Fibroblast of skin of right biceps (primary cell): ENCODE measurements around the gene HIF3A.
A peak's percentile ranks its signal among the peaks of the same experiment; 100 is the strongest.
"Not testable (repeated sequence)": the region's sequence is repeated elsewhere in the genome, so short reads cannot be mapped to it uniquely, and the experiment has no call there.

ENCODE experiments used
- DNase-seq: peaks from one replicate; pipeline ENCODE4 v3.0.0-alpha.2; 2013

HIF3A gene

DNA sequence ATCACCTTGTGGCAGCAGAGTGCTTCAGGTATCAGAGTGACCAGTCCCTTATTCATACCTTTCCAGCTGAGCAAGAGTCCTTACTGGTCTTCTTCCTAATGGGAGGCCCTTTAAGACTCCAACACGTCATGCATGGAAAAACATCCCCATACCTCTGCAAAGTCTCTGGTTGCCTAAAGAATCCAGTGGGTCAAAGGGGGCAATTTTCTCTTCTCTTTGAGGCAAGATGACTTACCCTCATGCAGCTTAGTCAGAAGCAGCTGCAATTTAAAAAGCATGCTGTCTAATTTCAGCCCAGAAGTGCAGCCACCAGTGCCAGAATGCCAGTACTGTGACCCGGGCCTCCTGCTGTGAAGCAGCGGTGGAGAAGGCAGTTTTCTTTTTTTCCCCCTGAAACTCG lies 68.7 kb downstream of the HIF3A start:
- peak; percentile 23 for DNase-seq

- DNase-seq, result no peak
Observed at GRCh38 chr19:46366620-46367292, 69.9 kb downstream of the HIF3A start.

DNA sequence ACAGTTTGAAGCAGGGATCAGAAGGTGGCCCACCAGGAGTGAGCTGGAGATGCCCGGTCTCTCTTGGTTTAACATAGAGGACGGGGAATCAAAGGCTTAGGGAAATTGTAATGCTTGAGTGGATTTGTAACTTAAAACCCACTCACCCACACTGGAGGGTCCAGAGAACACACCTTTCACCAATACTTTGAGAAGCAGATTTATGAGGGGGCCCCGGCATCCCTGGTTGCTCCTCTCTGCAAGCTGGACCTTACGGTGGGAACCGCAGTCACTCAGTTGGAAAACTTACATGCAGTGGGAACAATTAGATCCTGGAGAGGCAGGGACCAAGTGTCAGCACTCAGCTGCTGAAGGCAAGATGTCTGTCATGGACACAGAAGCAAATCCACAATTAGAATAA lies 70.6 kb downstream of the HIF3A start:
- no peak for DNase-seq

DNA sequence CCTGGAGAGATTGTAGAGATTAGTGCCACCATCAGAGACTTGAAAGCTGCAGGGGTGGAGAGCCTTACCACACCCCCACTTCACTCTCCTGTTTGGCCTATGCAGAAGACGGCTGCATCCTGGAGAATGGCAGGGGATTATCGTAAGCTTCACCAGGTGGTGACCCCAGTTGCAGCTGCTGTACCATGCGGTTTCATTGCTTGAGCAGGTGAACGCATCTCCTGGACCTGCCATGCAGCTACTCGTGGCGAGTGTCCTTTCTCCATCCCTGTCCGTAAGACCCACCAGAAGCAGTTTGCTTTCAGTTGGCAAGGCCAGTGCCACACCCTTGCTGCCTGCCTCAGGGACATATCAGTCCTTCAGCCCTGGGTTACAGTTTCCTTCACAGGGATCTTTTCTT lies 71.3 kb downstream of the HIF3A start:
- no peak for DNase-seq

- DNase-seq, result no peak
Observed at GRCh38 chr19:46369817-46370216, 73.0 kb downstream of the HIF3A start.

DNA sequence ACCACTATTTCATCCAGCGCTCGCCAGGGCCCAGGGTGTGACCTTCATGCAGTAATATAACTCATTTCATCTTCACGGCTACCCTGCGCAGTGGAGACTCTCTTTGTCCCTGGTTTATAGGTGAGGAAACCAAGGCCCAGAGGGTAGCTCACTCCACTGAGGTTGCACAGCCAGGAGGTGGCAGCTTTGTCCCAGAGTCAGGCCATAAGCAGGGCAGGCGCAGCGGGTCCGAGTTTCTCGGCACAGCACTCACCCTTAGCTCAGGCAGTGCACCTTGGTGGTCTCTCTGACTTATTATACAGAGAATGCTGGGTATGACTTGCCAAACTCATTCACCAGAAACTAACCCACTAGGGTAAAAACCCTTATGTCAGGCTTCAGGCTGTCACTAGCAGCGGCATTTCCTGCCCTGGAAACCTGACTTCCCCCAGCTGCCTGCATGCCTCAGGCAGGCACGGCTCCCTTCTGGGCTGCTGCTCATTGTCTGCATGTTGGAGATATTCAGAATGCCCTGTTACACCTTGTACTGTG lies 74.6 kb downstream of the HIF3A start:
- peak; percentile 42 for DNase-seq

- peak; percentile 42 for DNase-seq
Observed at GRCh38 chr19:46372901-46373490, 76.2 kb downstream of the HIF3A start.

- peak; percentile 78 for DNase-seq
Observed at GRCh38 chr19:46373491-46374359, 76.9 kb downstream of the HIF3A start.

- no peak for DNase-seq
Observed at GRCh38 chr19:46374536-46375475, 78.0 kb downstream of the HIF3A start.

DNA sequence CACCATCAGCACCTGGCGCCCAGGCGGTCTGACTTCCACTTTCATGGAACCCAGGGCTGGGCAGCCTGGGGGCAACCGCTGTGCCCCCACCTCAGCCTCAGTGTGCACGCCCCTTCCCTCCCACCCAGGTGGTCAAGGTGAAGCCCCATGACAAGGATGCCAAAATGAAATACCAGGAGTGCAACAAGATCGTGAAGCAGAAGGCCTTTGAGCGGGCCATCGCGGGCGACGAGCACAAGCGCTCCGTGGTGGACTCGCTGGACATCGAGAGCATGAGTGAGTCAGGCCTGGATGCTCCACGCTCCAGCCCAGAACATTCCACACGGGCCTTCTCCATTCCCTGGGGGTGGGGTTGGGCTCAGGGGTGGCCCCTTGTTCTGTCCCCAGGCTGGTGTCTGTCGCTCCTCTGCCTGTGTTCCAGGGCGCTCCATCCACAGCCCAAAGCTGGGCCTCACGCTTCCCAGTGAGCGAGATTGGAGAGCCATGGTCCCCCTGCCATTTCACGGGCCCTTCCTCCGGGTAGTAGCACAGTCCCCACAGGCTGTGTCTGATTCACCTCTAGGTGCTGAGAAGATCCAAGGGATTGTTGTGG lies 78.7 kb downstream of the HIF3A start:
- not testable (repeated sequence) for DNase-seq

GRCh38 chr19:46376241-46377153 lies 79.7 kb downstream of the HIF3A start:
- no peak for DNase-seq

DNA sequence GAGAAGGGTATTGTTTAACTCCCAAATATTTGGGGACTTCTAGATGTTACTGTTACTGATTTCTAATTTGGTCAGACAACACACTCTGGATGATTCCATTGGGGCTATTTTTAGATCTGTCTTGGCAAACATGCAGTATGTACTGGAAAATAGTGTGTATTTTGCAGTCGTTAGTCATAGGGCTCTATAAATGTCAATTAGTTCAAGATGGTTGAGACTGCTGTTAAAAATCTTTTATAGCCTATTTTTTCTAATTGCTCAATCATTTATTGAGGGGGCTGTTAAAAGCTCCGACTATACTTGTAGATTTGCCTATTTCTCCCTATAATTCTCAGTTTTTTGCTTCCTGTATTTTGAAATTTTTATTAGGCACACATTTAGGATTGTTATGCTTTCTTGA lies 81.4 kb downstream of the HIF3A start:
- peak; percentile 90 for DNase-seq

DNA sequence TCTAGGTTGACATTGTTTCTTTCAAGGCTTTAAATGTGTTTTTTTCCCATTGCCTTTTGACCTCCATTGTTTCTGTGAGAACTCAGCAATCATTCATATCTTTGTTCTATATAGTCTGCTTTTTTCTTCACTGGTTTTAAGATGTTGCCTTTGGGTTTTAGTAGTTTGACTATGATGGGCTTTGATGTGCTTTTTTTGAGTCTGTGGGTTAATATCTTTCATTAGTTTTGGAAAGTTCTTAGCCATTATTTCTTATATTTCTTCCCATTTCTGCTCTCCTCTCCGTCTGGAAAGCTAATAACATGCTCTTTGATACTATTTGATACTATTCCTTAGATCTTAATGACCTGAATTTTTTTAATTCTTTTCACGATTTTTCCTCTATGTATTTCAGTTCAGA lies 83.8 kb downstream of the HIF3A start:
- DNase-seq, result no peak

GRCh38 chr19:46381346-46381745 lies 84.5 kb downstream of the HIF3A start:
- DNase-seq, result no peak

DNA sequence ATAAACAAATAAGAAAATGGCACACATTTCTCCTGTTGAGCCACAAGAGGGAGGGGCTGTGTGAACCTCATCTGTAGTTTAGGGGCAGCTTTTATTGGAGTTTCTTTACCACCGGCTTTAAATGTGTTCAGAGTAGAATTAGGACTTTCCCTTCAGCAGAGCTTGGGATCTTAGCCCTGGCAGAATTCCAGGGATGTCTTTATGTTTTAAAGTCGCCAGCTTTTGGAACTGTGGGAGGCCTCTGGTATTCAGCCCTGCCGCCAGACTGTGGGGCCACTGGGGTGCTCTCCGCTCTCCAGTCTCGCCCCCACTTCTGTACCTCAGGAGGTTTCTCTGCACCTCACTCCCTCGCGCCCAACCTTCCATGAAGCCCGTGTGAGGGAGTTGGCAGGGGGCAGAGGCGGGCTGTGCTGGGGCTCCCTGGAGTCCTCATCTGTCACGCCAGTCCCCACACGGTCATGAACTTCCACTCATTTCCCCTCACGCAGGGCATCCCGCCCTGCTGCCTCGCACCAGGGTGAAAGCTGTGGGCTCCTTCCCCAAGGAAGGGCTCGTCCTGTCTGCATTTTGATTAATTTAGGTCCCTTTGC lies 85.0 kb downstream of the HIF3A start:
- DNase-seq, result peak; percentile 27

DNA sequence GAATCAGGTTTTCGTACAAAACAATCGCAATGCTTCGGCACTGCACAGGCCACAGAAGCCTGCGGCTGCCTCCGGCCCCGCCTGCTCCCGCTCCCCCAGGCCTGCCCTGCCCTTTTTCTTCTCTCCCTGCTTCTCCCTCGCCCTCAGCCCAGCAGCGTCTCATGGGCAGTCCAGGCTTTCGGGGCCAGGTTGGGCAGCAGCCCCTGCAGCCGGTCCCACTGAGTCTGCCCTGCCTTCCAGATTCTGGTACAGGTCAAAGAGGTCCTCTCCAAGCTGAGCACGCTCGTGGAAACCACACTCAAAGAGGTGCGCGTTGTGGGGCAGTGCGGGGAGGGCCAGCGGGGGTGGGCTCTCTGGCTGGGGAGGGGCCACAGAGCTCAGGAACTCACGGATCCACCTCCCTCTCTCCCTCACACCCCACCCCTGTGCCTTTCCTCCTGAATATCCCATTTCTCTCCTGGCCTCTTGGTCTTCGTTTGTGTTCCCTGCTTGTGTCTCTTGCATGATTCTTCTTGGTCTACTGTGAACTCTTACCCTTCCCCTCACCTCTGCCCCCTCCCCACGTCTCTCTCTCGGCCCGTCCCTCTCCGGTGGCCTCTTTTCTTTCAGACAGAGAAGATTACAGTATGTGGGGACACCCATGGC lies 86.5 kb downstream of the HIF3A start:
- DNase-seq, result no peak

DNA sequence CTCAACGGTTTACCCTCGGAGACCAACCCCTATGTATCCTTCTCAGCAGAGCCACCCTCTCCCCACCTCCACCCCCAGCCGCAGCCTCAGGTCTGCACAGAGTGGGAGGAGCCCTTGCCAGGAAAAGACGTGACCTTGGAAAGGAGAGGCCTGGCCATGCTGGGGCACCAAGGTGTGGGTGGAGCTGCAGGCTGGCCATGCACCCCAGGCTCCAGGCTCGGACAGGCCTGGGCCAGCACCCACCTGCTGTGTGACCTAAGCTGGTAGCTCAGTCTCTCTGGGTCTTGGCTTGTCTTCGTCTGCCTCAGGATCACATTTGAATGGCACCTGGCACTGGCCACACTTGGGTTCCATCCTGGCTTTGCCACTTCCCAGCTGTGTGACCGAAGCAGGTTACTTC lies 87.0 kb downstream of the HIF3A start:
- no peak for DNase-seq

GRCh38 chr19:46384396-46384795 lies 87.6 kb downstream of the HIF3A start:
- DNase-seq, result no peak

GRCh38 chr19:46385636-46386035 lies 88.8 kb downstream of the HIF3A start:
- DNase-seq, result no peak

DNA sequence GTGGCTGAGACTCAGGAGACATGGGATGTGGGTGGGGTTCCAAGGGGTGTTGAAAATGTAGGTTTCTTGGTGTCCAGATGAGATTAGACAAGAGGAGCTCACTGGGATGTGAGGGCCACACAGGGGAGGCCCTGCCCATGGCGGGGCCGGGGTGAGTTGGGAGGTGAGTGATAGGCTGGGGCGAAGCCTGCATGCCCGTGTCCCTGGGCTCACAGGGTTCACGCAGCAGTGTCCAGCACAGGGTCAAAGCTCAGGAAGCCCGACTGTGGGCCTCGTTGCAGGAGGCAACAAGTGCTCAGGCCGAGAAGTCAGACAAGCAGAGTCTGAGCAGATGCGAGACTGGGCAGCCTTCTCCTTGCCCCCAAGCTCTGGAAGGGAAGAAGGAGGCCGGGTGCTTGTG lies 89.3 kb downstream of the HIF3A start:
- DNase-seq, result no peak
